H1 (cell line): Measurements from ENCODE around the gene CCDC185. TPM values are rescaled to one million over a fixed set of nuclear protein-coding genes. Genes with fewer than 3 reads are reported as not detected.

Source experiments
- CHD1 ChIP-seq: IDR thresholded peaks from 2 replicates; pipeline ENCODE4 v1.6.1; 2012; ENCODE audit warnings: low read depth, low read length, improper control_type of control experiment
- CREB1 ChIP-seq: IDR thresholded peaks from 2 replicates; pipeline ENCODE4 v1.6.1; 2012; ENCODE audit warnings: inconsistent platforms
- EZH2 ChIP-seq: fragments of 200-600 bp; sonication (generic); IDR thresholded peaks from 2 replicates; pipeline ENCODE4 v1.7.1; 2012; ENCODE audit warnings: low read depth, mild to moderate bottlenecking, moderate library complexity, low read length, inconsistent platforms; ENCODE audit not compliant: severe bottlenecking
- GABPA ChIP-seq: IDR thresholded peaks from 2 replicates; pipeline ENCODE4 v1.6.1; 2011; ENCODE audit warnings: mild to moderate bottlenecking, low read length, moderate library complexity, borderline replicate concordance; ENCODE audit not compliant: insufficient read depth
- GTF2F1 ChIP-seq: IDR thresholded peaks from 2 replicates; pipeline ENCODE4 v1.6.1; 2012; ENCODE audit warnings: low read depth, low read length, improper control_type of control experiment, borderline replicate concordance
- HDAC2 ChIP-seq, 2 experiments: fragments of 300-600 bp in 1 of 2; sonication (generic) in 1 of 2; IDR thresholded peaks; 2 replicates each; pipeline ENCODE4 v1.6.1; 2011 to 2012; ENCODE audit warnings: low read depth in 2 of 2, low read length in 2 of 2, mild to moderate bottlenecking in 2 of 2, moderate library complexity in 2 of 2, borderline replicate concordance in 1 of 2, inconsistent platforms in 1 of 2
- JUND ChIP-seq: IDR thresholded peaks from 2 replicates; pipeline ENCODE4 v1.6.1; 2011; ENCODE audit warnings: mild to moderate bottlenecking, improper control_type of control experiment, low read length
- KDM4A ChIP-seq: IDR thresholded peaks from one replicate; pipeline ENCODE4 v1.7.1; 2012; ENCODE audit warnings: low read depth, mild to moderate bottlenecking, moderate library complexity, low read length, inconsistent platforms; ENCODE audit not compliant: severe bottlenecking
- POLR2A ChIP-seq, 2 experiments: IDR thresholded peaks; 1 replicate in 1 of 2; 2 replicates in 1 of 2; pipeline ENCODE4 v1.6.1; 2011; ENCODE audit warnings: low read depth in 2 of 2, low read length in 2 of 2, mild to moderate bottlenecking in 2 of 2; ENCODE audit errors: control extremely low read depth in 1 of 2
- RBBP5 ChIP-seq: IDR thresholded peaks from 2 replicates; pipeline ENCODE4 v1.7.1; 2012; ENCODE audit warnings: low read depth, mild to moderate bottlenecking, inconsistent platforms, low read length, moderate library complexity, borderline replicate concordance
- RFX5 ChIP-seq: IDR thresholded peaks from 2 replicates; pipeline ENCODE4 v1.6.1; 2011; ENCODE audit warnings: low read depth, low read length, improper control_type of control experiment, borderline replicate concordance
- RNF2 ChIP-seq: fragments of 200-900, 300-1000 bp; sonication (generic); IDR thresholded peaks from 2 replicates; pipeline ENCODE4 v1.7.1; 2016; ENCODE audit warnings: borderline replicate concordance, low read depth, mild to moderate bottlenecking, antibody characterized with exemption, low read length; ENCODE audit not compliant: poor library complexity, severe bottlenecking; ENCODE audit errors: missing control alignments
- SAP30 ChIP-seq: fragments of 300-600 bp; sonication (generic); IDR thresholded peaks from 2 replicates; pipeline ENCODE4 v1.7.1; 2012; ENCODE audit warnings: low read length, moderate library complexity, mild to moderate bottlenecking, inconsistent platforms; ENCODE audit not compliant: insufficient read depth, insufficient replicate concordance
- SIN3A ChIP-seq, 2 experiments: IDR thresholded peaks in 1 of 2; conservative IDR thresholded peaks in 1 of 2; 2 replicates each; pipeline ENCODE4 v1.6.1; 2011 to 2012; ENCODE audit warnings: low read length in 2 of 2, improper control_type of control experiment in 1 of 2, low read depth in 1 of 2, mild to moderate bottlenecking in 1 of 2
- SIX5 ChIP-seq: IDR thresholded peaks from 2 replicates; pipeline ENCODE4 v1.6.1; 2011; ENCODE audit warnings: mild to moderate bottlenecking, low read depth, low read length
- SUZ12 ChIP-seq: fragments of 200-600 bp; sonication (generic); IDR thresholded peaks from 2 replicates; pipeline ENCODE4 v1.6.1; 2012; ENCODE audit warnings: mild to moderate bottlenecking, inconsistent platforms, low read length, moderate library complexity, mixed read lengths
- TAF1 ChIP-seq: IDR thresholded peaks from 2 replicates; pipeline ENCODE4 v1.6.1; 2011; ENCODE audit warnings: mild to moderate bottlenecking, low read depth, low read length
- TAF7 ChIP-seq: optimal IDR thresholded peaks from 2 replicates; pipeline ENCODE3; 2011; ENCODE audit warnings: low read depth, mild to moderate bottlenecking, inconsistent platforms, low read length, moderate library complexity, borderline replicate concordance
- YY1 ChIP-seq: IDR thresholded peaks from 2 replicates; pipeline ENCODE4 v1.6.1; 2011; ENCODE audit warnings: low read depth, mild to moderate bottlenecking, low read length
- ZNF274 ChIP-seq: IDR thresholded peaks from 2 replicates; pipeline ENCODE4 v1.7.0; 2012; ENCODE audit warnings: low read length, borderline replicate concordance; ENCODE audit errors: extremely low read depth
- polyA plus RNA-seq, 7 experiments: library from polyadenylated mRNA; depleted of rRNA in 3 of 7; stranded (reverse) in 5 of 7; unstranded in 2 of 7; fragments of >200 nt in 5 of 7; fragments of 200-250 nt in 2 of 7; gene quantifications; 1 replicate in 5 of 7; 2 replicates in 1 of 7; 4 replicates in 1 of 7; pipeline versions ENCODE4 v1.2.1 to v1.2.3, GENCODE V29; 2011 to 2013; ENCODE audit warnings: missing spikeins in 2 of 7, mixed read lengths in 2 of 7
- total RNA-seq: library from RNA; stranded (reverse); fragmentation: NEBNext Ultra II Directional; extraction: Animal tissue kit (Norgen Biotek cat#: 25700); gene quantifications from 2 replicates; pipeline ENCODE4 v1.2.1, GENCODE V29; 2021
- TF ChIP-seq, protein P1 (sequence below), 3 experiments: IDR thresholded peaks; 1 replicate in 2 of 3; 2 replicates in 1 of 3; pipeline versions ENCODE4 v1.5.1 to v1.6.1; 2011; ENCODE audit warnings: low read length in 3 of 3, mild to moderate bottlenecking in 3 of 3, inconsistent platforms in 2 of 3, low read depth in 1 of 3, moderate library complexity in 1 of 3; ENCODE audit not compliant: insufficient read depth in 1 of 3; ENCODE audit errors: control extremely low read depth in 1 of 3

CCDC185 gene
- total and polyA plus RNA-seq, 2 of the 8 experiments (the other 6 are each of a cell fraction or from before 2014, with no cell fraction given) = not detected

DNA sequence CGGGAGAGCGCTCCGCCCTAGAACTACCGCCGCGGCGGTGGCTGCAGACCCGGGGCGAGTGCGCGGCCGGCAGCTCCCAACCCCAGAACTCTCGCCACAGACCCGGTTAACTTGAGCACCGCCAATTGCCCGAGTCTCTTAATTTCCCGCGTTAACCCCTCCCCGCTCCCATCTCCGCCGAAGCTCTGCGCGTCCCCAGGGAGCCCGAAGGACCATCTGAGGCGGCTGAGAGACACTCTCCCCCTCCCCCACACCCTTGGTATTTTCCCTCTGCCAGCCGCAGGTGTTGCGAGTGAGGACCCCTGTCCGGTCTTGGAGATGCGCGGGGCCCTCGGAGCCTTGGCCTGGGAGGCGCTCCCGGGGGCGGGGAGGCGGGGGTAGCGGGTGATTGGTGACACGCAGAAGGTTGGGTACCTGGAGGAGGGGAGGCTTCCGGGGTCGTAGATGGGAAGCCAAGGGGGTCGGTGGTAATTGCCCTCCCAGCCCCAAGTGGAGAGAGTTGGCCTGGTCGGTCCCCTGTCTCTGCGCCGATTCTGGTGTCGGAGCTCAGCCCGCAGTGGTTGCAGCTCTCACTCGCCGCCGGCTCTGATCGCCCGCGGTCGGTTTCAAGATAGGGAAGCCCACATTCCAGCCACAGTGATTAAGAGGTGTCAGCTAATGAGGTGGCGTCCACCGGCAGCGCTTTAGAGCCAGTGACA lies 28.4 kb upstream of the CCDC185 start (continued):
- TF ChIP-seq SUZ12 = peak; percentile 1; the same call in 1 of the 2 replicates
- TF ChIP-seq SIN3A (conservative IDR thresholded peaks at IDR 0.05 in 1 of 2, IDR thresholded peaks at IDR 0.05 in 1 of 2; ENCODE audit: low read depth in 1 of 2, low read length in 2 of 2) = 0 out of 4 replicates have a peak, but pooled peaks of 1 of the 2 experiments have one; percentile 40
- no peak for TF ChIP-seq HDAC2 (IDR thresholded peaks at IDR 0.05; ENCODE audit: borderline replicate concordance in 1 of 2, low read depth in 2 of 2, low read length in 2 of 2)
- TF ChIP-seq TAF1 = no peak
- TF ChIP-seq SAP30 = no peak
- peak; percentile 85 for TF ChIP-seq KDM4A
- no peak for TF ChIP-seq GTF2F1
- no peak for TF ChIP-seq ZNF274
- no peak for TF ChIP-seq RFX5
- TF ChIP-seq CHD1 = no peak
- no peak for TF ChIP-seq SIX5
- no peak for TF ChIP-seq CREB1
- TF ChIP-seq TAF7 = no peak
- TF ChIP-seq RBBP5 = no peak
- peak; percentile 37 for TF ChIP-seq EZH2
- TF ChIP-seq POLR2A (IDR thresholded peaks at IDR 0.05; ENCODE audit: control extremely low read depth in 1 of 2, low read depth in 2 of 2, low read length in 2 of 2) = no peak
- TF ChIP-seq, protein P1, sequence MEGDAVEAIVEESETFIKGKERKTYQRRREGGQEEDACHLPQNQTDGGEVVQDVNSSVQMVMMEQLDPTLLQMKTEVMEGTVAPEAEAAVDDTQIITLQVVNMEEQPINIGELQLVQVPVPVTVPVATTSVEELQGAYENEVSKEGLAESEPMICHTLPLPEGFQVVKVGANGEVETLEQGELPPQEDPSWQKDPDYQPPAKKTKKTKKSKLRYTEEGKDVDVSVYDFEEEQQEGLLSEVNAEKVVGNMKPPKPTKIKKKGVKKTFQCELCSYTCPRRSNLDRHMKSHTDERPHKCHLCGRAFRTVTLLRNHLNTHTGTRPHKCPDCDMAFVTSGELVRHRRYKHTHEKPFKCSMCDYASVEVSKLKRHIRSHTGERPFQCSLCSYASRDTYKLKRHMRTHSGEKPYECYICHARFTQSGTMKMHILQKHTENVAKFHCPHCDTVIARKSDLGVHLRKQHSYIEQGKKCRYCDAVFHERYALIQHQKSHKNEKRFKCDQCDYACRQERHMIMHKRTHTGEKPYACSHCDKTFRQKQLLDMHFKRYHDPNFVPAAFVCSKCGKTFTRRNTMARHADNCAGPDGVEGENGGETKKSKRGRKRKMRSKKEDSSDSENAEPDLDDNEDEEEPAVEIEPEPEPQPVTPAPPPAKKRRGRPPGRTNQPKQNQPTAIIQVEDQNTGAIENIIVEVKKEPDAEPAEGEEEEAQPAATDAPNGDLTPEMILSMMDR (IDR thresholded peaks at IDR 0.05; ENCODE audit: control extremely low read depth in 1 of 3, insufficient read depth in 1 of 3, low read depth in 1 of 3, low read length in 3 of 3) = no peak
- no peak for TF ChIP-seq JUND
- TF ChIP-seq GABPA = 0 out of 2 replicates have a peak, but pooled peaks have one; percentile 30
- TF ChIP-seq RNF2 = no peak
- no peak for TF ChIP-seq YY1
